Esophagus muscularis mucosa (tissue), 4 donors: ENCODE measurements around the gene UPF2.
"Not testable (repeated sequence)": the region's sequence is repeated elsewhere in the genome, so short reads cannot be mapped to it uniquely, and the experiment has no call there.

Experiments
- EP300 ChIP-seq: sonication (generic); formaldehyde crosslinking; IDR thresholded peaks from one replicate; pipeline ENCODE4 v1.6.1; 2017; ENCODE audit warnings: antibody characterized with exemption
- POLR2AphosphoS5 ChIP-seq, 2 donors: sonication (generic); formaldehyde crosslinking; IDR thresholded peaks; one replicate each; pipeline ENCODE4 v1.6.1; 2017; ENCODE audit warnings: antibody characterized with exemption in 2 of 2
- TF ChIP-seq, protein P1 (sequence below), 3 experiments: fragments of 200-600 bp in 2 of 3; fragments of 450-650 bp in 1 of 3; sonication (generic) in 2 of 3; IDR thresholded peaks; one replicate each; pipeline ENCODE4 v1.5.1; 2017 to 2019; ENCODE audit warnings: antibody characterized with exemption in 3 of 3, mild to moderate bottlenecking in 2 of 3, moderate library complexity in 1 of 3

- TF ChIP-seq, protein P1, sequence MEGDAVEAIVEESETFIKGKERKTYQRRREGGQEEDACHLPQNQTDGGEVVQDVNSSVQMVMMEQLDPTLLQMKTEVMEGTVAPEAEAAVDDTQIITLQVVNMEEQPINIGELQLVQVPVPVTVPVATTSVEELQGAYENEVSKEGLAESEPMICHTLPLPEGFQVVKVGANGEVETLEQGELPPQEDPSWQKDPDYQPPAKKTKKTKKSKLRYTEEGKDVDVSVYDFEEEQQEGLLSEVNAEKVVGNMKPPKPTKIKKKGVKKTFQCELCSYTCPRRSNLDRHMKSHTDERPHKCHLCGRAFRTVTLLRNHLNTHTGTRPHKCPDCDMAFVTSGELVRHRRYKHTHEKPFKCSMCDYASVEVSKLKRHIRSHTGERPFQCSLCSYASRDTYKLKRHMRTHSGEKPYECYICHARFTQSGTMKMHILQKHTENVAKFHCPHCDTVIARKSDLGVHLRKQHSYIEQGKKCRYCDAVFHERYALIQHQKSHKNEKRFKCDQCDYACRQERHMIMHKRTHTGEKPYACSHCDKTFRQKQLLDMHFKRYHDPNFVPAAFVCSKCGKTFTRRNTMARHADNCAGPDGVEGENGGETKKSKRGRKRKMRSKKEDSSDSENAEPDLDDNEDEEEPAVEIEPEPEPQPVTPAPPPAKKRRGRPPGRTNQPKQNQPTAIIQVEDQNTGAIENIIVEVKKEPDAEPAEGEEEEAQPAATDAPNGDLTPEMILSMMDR (IDR thresholded peaks at IDR 0.05) = not testable (repeated sequence)
- TF ChIP-seq EP300; POLR2AphosphoS5 (IDR thresholded peaks at IDR 0.05): not testable (repeated sequence)
Observed at GRCh38 chr10:11889263-11889662, 153.3 kb downstream of the UPF2 start.
